Measurements from ENCODE around the gene TRMT11.

DNA sequence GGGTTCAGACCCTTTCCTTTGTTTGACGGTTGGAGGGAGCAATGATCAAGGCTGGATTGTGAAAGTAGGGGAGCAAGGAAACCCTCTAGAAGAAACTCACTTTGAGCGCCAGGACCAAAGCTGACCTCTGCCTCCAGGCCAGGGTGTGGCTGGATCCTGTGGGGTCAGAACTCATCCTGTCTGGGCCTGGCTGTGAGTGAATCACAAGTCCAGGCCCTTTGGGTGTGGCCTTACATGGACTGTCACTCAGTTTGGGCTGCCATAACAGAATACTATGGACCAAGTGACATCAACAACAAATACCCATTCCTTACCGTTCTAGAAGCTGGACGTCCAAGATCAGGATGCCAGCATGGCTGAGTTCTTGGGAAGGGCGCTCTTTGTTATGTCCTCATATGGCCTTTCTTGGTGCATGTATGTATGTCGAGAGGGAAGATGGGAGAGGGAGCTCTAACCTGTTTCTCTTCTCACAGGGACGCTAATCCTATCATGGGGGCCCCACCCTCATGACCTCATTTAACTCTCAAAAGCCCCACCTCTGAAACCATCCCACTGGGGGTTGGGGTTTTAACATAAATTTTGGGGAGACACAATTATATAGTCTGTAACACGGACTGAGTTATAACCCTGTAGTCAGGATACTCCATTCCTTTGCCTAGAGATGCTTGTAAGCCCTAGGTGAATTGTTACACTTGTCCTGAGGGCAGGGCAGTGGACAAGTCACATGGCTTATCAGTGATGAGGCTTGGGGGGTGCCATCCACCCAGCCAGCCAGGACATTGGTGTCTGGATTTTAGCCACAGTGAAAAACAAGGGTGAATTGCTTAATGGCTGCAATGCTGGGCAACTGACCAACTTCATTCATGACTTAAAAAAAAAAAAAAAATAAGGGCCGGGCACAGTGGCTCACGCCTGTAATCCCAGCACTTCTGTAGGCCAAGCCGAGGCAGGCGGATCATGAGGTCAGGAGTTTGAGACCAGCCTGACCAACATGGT is 80.0 kb downstream of the TRMT11 start:
- no peak for TF ChIP-seq POLR2A (IDR thresholded peaks at IDR 0.05; ENCODE audit: low read depth)
- TF ChIP-seq, protein P1, sequence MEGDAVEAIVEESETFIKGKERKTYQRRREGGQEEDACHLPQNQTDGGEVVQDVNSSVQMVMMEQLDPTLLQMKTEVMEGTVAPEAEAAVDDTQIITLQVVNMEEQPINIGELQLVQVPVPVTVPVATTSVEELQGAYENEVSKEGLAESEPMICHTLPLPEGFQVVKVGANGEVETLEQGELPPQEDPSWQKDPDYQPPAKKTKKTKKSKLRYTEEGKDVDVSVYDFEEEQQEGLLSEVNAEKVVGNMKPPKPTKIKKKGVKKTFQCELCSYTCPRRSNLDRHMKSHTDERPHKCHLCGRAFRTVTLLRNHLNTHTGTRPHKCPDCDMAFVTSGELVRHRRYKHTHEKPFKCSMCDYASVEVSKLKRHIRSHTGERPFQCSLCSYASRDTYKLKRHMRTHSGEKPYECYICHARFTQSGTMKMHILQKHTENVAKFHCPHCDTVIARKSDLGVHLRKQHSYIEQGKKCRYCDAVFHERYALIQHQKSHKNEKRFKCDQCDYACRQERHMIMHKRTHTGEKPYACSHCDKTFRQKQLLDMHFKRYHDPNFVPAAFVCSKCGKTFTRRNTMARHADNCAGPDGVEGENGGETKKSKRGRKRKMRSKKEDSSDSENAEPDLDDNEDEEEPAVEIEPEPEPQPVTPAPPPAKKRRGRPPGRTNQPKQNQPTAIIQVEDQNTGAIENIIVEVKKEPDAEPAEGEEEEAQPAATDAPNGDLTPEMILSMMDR (IDR thresholded peaks at IDR 0.05): no peak
- TF ChIP-seq EP300 (IDR thresholded peaks at IDR 0.05): no peak
- TF ChIP-seq POLR2AphosphoS5 (IDR thresholded peaks at IDR 0.05): no peak

Data from esophagus muscularis mucosa (tissue), 4 donors.